Upper lobe of right lung (tissue), 1 donor: ENCODE results near the gene MBL2. TPM values are rescaled to one million over a fixed set of nuclear protein-coding genes. Genes with fewer than 3 reads are reported as not detected.

Experiments
- ATAC-seq: fragments of 200-7000 bp; cut with Tn5 transposase; one replicate; pipeline ENCODE4 v1.9.1; 2020; ENCODE audit warnings: mild to moderate bottlenecking, moderate library complexity
- DNase-seq: peaks from one replicate; pipeline ENCODE4 v3.0.0-alpha.2; 2020
- H3K27ac ChIP-seq: fragments of 200-600 bp; one replicate; pipeline ENCODE4 v1.8.0; 2022
- H3K27me3 ChIP-seq: fragments of 200-600 bp; one replicate; pipeline ENCODE4 v1.8.0; 2022; ENCODE audit warnings: mild to moderate bottlenecking
- H3K36me3 ChIP-seq: fragments of 200-600 bp; one replicate; pipeline ENCODE4 v1.8.0; 2022
- H3K4me1 ChIP-seq: fragments of 200-600 bp; one replicate; pipeline ENCODE4 v1.8.0; 2022
- H3K4me3 ChIP-seq: fragments of 200-600 bp; one replicate; pipeline ENCODE4 v1.8.0; 2022; ENCODE audit warnings: mild to moderate bottlenecking
- H3K9me3 ChIP-seq: fragments of 200-600 bp; one replicate; pipeline ENCODE4 v1.8.0; 2022
- CTCF ChIP-seq: fragments of 200-600 bp; IDR thresholded peaks from one replicate; pipeline ENCODE4 v1.8.0; 2022; ENCODE audit warnings: antibody characterized with exemption
- intact Hi-C: fragments of 100-400 bp; cut with DNase I; formaldehyde crosslinking; loops from one replicate; pipeline ENCODE4 v1.11.0; 2022
- total RNA-seq: library from RNA; stranded (reverse); fragmentation: NEBNext Ultra II Directional; extraction: Animal tissue kit (Norgen Biotek cat#: 25700); gene quantifications from one replicate; pipeline ENCODE4 v1.2.1, GENCODE V29; 2021
- donor health status: DM: no; HTN: yes; CAD: no; lungs with severe emphysema.

MBL2 gene
- total RNA-seq, 1 donor from 2014 or later: not detected

- ATAC-seq: no peak
- DNase-seq: no peak
- intact Hi-C loops: no loop called here
- Histone ChIP-seq H3K9me3 (no peaks in the 10 kb centered on the region), H3K4me1 (no peaks in the 10 kb centered on the region), H3K27me3 (peaks cover 7% of the 10 kb centered on the region), H3K27ac (no peak overlapping the region), H3K4me3 (no peak overlapping the region), H3K36me3 (no peaks in the 10 kb centered on the region)
- TF ChIP-seq CTCF: no peak
Observed at GRCh38 chr10:52774182-52774581, 1.6 kb upstream of the MBL2 start.

- H3K4me1 ChIP-seq: no peaks in the 10 kb centered on the region
- no peak overlapping the region for H3K4me3 ChIP-seq
- ATAC-seq (no peak), DNase-seq (no peak)
- no peaks in the 10 kb centered on the region for H3K9me3 ChIP-seq
- no peaks in the 10 kb centered on the region for H3K27me3 ChIP-seq
- TF ChIP-seq CTCF: no peak
- H3K27ac ChIP-seq: no peak overlapping the region
- intact Hi-C loops: no loop called here
- H3K36me3 ChIP-seq: no peaks in the 10 kb centered on the region
Observed at GRCh38 chr10:52771534-52772445, 794 bp downstream of the MBL2 start.

- no peaks in the 10 kb centered on the region for H3K9me3 ChIP-seq
- intact Hi-C loops: no loop called here
- no peak overlapping the region for H3K27ac ChIP-seq
- no peak for ATAC-seq
- no peaks in the 10 kb centered on the region for H3K27me3 ChIP-seq
- no peak overlapping the region for H3K4me3 ChIP-seq
- no peaks in the 10 kb centered on the region for H3K36me3 ChIP-seq
- no peak for TF ChIP-seq CTCF
- DNase-seq: no peak
- H3K4me1 ChIP-seq: no peaks in the 10 kb centered on the region
Observed at GRCh38 chr10:52770904-52771303, 1.7 kb downstream of the MBL2 start.

- ATAC-seq: no peak
- intact Hi-C loops: no loop called here
- Histone ChIP-seq H3K36me3 (no peaks in the 10 kb centered on the region), H3K4me3 (no peak overlapping the region), H3K4me1 (no peaks in the 10 kb centered on the region), H3K9me3 (no peaks in the 10 kb centered on the region), H3K27me3 (no peaks in the 10 kb centered on the region), H3K27ac (no peak overlapping the region)
- no peak for DNase-seq
- TF ChIP-seq CTCF: no peak
Observed at GRCh38 chr10:52769966-52770365, 2.6 kb downstream of the MBL2 start.

- intact Hi-C loops: no loop called here
- Histone ChIP-seq H3K27ac (no peak overlapping the region), H3K4me1 (no peaks in the 10 kb centered on the region), H3K9me3 (no peaks in the 10 kb centered on the region), H3K36me3 (no peaks in the 10 kb centered on the region), H3K4me3 (no peak overlapping the region), H3K27me3 (no peaks in the 10 kb centered on the region)
- TF ChIP-seq CTCF: no peak
- no peak for DNase-seq
- no peak for ATAC-seq
Observed at GRCh38 chr10:52768001-52768532, 4.5 kb downstream of the MBL2 start.
